ENCODE results near the gene ATP5PO. TPM values are rescaled to one million over a fixed set of nuclear protein-coding genes. Genes with fewer than 3 reads are reported as not detected.

Gene ATP5PO
- total and polyA plus RNA-seq, 2 of the 8 experiments (the other 6 are each of a cell fraction or from before 2014, with no cell fraction given), result 251 to 267 TPM

DNA sequence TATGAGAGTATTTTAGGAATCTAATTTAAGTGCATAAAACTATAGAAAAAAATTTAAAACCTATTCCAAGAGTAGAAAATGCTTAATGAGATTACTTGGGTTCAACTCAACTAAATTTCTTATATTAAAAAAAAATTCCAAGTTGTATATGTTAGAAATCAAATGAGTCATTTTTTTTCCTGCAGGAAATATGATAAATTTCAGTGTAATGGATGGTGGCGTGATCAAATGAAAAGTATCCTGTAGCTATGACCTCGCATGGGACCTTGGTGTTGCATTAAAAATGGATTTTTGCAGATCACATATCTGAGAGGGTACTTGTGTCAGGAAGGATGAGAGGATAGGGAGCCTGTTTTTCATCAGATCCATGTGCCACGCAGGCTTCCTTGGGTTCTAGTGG, 17.9 kb downstream of the ATP5PO start:
- no peaks in the 10 kb centered on the region for H3K27me3 ChIP-seq (replicated peaks in 1 of 4; ENCODE audit: control insufficient read depth in 3 of 4, extremely low read depth in 1 of 4, insufficient read depth in 3 of 4, low read length in 3 of 4)
- no peak overlapping the region for H3K9ac ChIP-seq (replicated peaks in 1 of 4; ENCODE audit: extremely low read depth in 1 of 4, low read depth in 3 of 4, low read length in 3 of 4)
- no peak overlapping the region for H3K4ac ChIP-seq (replicated peaks; ENCODE audit: insufficient read length, low read depth, low read length)
- H2AK5ac ChIP-seq (ENCODE audit: low read depth, low read length), result no peak overlapping the region
- no peak overlapping the region for H2AFZ ChIP-seq (ENCODE audit: low read length)
- peaks cover 3 to 8% (median 6%) of the 10 kb centered on the region in 4 experiments; a peak in 6 of 7 replicates for H3K4me1 ChIP-seq (replicated peaks in 1 of 4; ENCODE audit: control insufficient read depth in 3 of 4, insufficient read depth in 4 of 4, low read length in 3 of 4)
- H3K9me3 ChIP-seq (ENCODE audit: insufficient read depth in 2 of 2, low read depth in 1 of 2, low read length in 1 of 2), result no peaks in the 10 kb centered on the region
- TF ChIP-seq JUN (IDR thresholded peaks at IDR 0.05; ENCODE audit: low read depth, low read length) (no peak), RFX5 (IDR thresholded peaks at IDR 0.05; ENCODE audit: borderline replicate concordance, low read depth, low read length) (no peak), HDAC6 (IDR thresholded peaks at IDR 0.05; ENCODE audit: low read depth, low read length) (no peak), YY1 (IDR thresholded peaks at IDR 0.05; ENCODE audit: low read depth, low read length) (no peak), NANOG (IDR thresholded peaks at IDR 0.05; ENCODE audit: insufficient read depth, low read depth, low read length, poor library complexity, severe bottlenecking) (no peak), TBP (IDR thresholded peaks at IDR 0.05; ENCODE audit: low read depth, low read length) (no peak), BRCA1 (IDR thresholded peaks at IDR 0.05; ENCODE audit: low read depth, low read length) (no peak), FOSL1 (IDR thresholded peaks at IDR 0.05; ENCODE audit: insufficient read depth, low read depth, low read length) (no peak), SIN3A (conservative IDR thresholded peaks at IDR 0.05 in 1 of 2, IDR thresholded peaks at IDR 0.05 in 1 of 2; ENCODE audit: low read depth in 1 of 2, low read length in 2 of 2) (no peak), CBX8 (IDR thresholded peaks at IDR 0.05; ENCODE audit: borderline replicate concordance, low read depth, low read length) (no peak), TEAD4 (IDR thresholded peaks at IDR 0.05; ENCODE audit: low read depth, low read length) (no peak), RXRA (IDR thresholded peaks at IDR 0.05; ENCODE audit: insufficient read depth, low read depth, low read length) (no peak), EZH2 (IDR thresholded peaks at IDR 0.05; ENCODE audit: low read depth, low read length, severe bottlenecking) (no peak)
- TF ChIP-seq, protein P1, sequence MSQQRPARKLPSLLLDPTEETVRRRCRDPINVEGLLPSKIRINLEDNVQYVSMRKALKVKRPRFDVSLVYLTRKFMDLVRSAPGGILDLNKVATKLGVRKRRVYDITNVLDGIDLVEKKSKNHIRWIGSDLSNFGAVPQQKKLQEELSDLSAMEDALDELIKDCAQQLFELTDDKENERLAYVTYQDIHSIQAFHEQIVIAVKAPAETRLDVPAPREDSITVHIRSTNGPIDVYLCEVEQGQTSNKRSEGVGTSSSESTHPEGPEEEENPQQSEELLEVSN (IDR thresholded peaks at IDR 0.05), result no peak
- ChIA-PET POLR2A (ENCODE audit: partially characterized antibody) (no interaction called here), CTCF (ENCODE audit: partially characterized antibody) (no interaction called here)
- H3K4me3 ChIP-seq (ENCODE audit: extremely low read depth in 1 of 4, insufficient read depth in 2 of 4, low read depth in 3 of 4, low read length in 4 of 4), result no peak overlapping the region
- H2BK5ac ChIP-seq (ENCODE audit: low read depth, low read length), result no peak overlapping the region
- FAIRE-seq (no peak), DNase-seq (ENCODE audit: low read depth in 1 of 2, low spot score in 2 of 2) (no peak)
- no peak overlapping the region for H4K5ac ChIP-seq (ENCODE audit: insufficient read length, low read depth, low read length)
- H4K91ac ChIP-seq (replicated peaks; ENCODE audit: insufficient read length, low read length), result no peak overlapping the region
- WGBS, 2 experiments (ENCODE audit: extremely low coverage in 1 of 2, insufficient coverage in 1 of 2, insufficient read length in 1 of 2, insufficient replicate concordance in 2 of 2, low coverage in 1 of 2, low lambda C conversion rate in 2 of 2, missing lambda C conversion rate in 1 of 2), result 90% methylated on average over 3 of the region's 3 CpGs; no CpG with 5 or more reads in 1 of the 2 experiments
- no peak overlapping the region for H2BK12ac ChIP-seq (ENCODE audit: low read depth, low read length)
- H4K20me1 ChIP-seq (replicated peaks in 1 of 2; ENCODE audit: control insufficient read depth in 1 of 2, insufficient read depth in 2 of 2, low read length in 2 of 2), result peaks cover 2 to 9% of the 10 kb centered on the region in 2 experiments
- peaks cover under 1 to 5% (median 2%) of the 10 kb centered on the region in 4 experiments; a peak in 6 of 8 replicates for H3K36me3 ChIP-seq (ENCODE audit: control insufficient read depth in 2 of 4, insufficient read depth in 4 of 4, low read length in 3 of 4)
- no peak overlapping the region for H3K14ac ChIP-seq (ENCODE audit: insufficient read length)
- no peak overlapping the region for H2BK20ac ChIP-seq (ENCODE audit: low read length)
- no peak overlapping the region for H3K4me2 ChIP-seq (ENCODE audit: insufficient read depth in 1 of 2, low read depth in 2 of 2, low read length in 2 of 2)
- no peak overlapping the region for H2BK15ac ChIP-seq (ENCODE audit: low read length)
- H3K79me2 ChIP-seq (ENCODE audit: control insufficient read depth in 1 of 2, insufficient read depth in 2 of 2, low read length in 2 of 2), result no peaks in the 10 kb centered on the region
- H3K27ac ChIP-seq (ENCODE audit: low read depth, low read length), result no peak overlapping the region
- H3K56ac ChIP-seq (replicated peaks; ENCODE audit: insufficient read length, low read depth, low read length), result no peak overlapping the region
- H4K8ac ChIP-seq (ENCODE audit: extremely low read depth, insufficient read depth, low read length), result no peak overlapping the region
- peaks cover 3% of the 10 kb centered on the region for H3K23me2 ChIP-seq (ENCODE audit: low read depth, low read length)
- no peak overlapping the region for H3K23ac ChIP-seq (ENCODE audit: insufficient read length)
- H3K18ac ChIP-seq (ENCODE audit: extremely low read depth, low read length), result no peak overlapping the region
- H3K79me1 ChIP-seq (ENCODE audit: low read depth, low read length), result no peaks in the 10 kb centered on the region
- H2BK120ac ChIP-seq (replicated peaks; ENCODE audit: low read depth, low read length), result no peak overlapping the region
